Measurements from ENCODE around the gene DTHD1.

The DTHD1 gene

DNA sequence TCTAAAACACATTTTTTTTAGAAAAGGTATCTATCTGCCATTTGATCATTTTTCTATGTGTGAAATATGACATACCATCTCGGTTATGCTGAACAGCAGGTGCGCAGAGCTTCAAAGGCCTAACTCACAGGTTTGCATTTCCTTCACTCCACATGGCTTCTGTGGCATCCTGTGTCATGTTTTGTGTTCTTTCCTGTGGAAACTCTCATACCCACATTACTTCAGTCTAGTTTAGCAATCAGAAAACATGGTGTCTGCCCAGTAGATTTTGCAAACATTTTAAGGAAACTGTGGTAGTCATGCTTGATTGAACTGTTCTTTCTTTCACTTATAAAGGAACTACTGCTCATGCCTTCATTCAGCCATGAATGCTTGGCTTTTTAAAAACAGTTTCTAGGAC, 25.8 kb upstream of the DTHD1 start:
- no peak overlapping the region for H3K4me3 ChIP-seq (replicated peaks; ENCODE audit: low read depth, low read length)
- TF ChIP-seq CTCF (IDR thresholded peaks at IDR 0.05; ENCODE audit: low read length, missing control alignments), result no peak
- DNase-seq (ENCODE audit: low read depth), result no peak

DNA sequence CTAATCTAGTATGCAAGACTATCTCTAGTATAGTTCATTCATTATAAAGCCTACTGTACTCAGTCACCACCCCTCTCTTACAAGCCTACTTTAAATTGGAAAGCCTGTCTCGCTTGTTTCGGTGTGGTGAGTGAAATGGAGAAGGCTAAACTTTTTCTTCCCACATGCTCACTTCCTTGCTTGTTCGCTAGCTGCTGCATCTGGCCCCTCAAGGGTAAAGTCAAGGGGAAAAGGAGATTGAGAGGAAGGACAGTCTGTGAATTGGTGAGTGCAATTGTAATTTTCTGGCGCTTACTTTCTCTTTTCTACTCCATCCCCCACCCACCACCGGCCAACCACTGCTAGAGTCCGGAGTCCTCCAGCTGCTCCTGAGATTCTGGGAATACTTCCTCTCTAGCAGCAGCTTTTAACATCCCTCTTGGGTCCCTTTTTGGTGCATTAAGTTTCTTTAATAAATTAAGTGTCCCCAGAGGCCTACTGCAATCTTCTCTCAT, 25.0 kb upstream of the DTHD1 start:
- no peak for DNase-seq (ENCODE audit: low read depth)
- H3K4me3 ChIP-seq (replicated peaks; ENCODE audit: low read depth, low read length), result no peak overlapping the region
- TF ChIP-seq CTCF (IDR thresholded peaks at IDR 0.05; ENCODE audit: low read length, missing control alignments), result no peak

- no peak for TF ChIP-seq CTCF (IDR thresholded peaks at IDR 0.05; ENCODE audit: low read length, missing control alignments)
- no peak for DNase-seq (ENCODE audit: low read depth)
- no peak overlapping the region for H3K4me3 ChIP-seq (replicated peaks; ENCODE audit: low read depth, low read length)
These were observed 20.7 kb upstream of the DTHD1 start for GRCh38 chr4:36260731-36261130.

- TF ChIP-seq CTCF (IDR thresholded peaks at IDR 0.05; ENCODE audit: low read length, missing control alignments), result no peak
- H3K4me3 ChIP-seq (replicated peaks; ENCODE audit: low read depth, low read length), result no peak overlapping the region
- no peak for DNase-seq (ENCODE audit: low read depth)
These were observed 17.1 kb upstream of the DTHD1 start for GRCh38 chr4:36264207-36264826.

DNA sequence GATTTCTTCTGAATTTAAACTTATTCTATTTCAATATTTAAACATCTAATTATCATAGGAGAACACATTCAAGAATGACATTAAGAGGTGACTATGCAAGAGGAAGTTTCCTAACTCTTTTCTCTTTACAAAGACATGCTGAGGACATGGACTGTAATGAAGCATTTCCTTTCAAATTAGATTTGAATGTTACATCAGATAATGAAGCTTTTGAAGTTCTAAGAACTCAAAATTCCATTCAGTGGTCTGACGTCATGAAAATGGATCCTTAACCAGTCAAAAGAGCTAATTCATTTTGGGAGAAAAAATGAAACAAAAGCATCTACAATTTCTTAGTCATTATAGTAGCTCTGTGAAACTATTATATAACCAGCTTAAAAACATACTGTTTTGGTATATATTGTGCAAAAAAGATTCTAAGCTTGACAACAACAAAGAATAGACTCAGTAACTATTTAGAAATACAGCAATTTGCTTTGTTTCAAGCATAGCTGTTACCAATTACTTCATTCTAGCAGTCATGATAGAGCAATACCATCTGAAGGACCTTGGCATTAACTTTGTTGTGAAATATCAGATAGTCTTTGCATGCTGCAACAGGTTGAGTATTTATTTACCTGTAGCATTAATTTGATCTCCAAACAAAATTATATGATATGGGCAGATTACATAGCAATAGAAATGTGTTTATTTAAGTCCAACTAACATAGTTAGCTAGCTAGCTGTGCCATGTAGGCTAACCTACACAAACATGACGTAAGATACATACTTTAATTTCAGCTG, 13.7 kb upstream of the DTHD1 start:
- no peak for DNase-seq (ENCODE audit: low read depth)
- TF ChIP-seq CTCF (IDR thresholded peaks at IDR 0.05; ENCODE audit: low read length, missing control alignments), result no peak
- no peak overlapping the region for H3K4me3 ChIP-seq (replicated peaks; ENCODE audit: low read depth, low read length)

- no peak overlapping the region for H3K4me3 ChIP-seq (replicated peaks; ENCODE audit: low read depth, low read length)
- peak; percentile 10 for DNase-seq (ENCODE audit: low read depth)
- no peak for TF ChIP-seq CTCF (IDR thresholded peaks at IDR 0.05; ENCODE audit: low read length, missing control alignments)
These were observed 12.3 kb upstream of the DTHD1 start for GRCh38 chr4:36269101-36269500.
